A549 (cell line): ENCODE data around the gene ABCA4.

ENCODE experiments used
- CEBPB ChIP-seq, 2 experiments: fragments of >200 bp in 1 of 2; sonication (Bioruptor Twin) in 1 of 2; formaldehyde crosslinking in 1 of 2; IDR thresholded peaks; 2 replicates each; pipeline ENCODE4 v1.6.1; 2012 to 2016
- EP300 ChIP-seq, 2 experiments: fragments of >200 bp; sonication (Bioruptor Twin); formaldehyde crosslinking; IDR thresholded peaks; 2 replicates in 1 of 2; 3 replicates in 1 of 2; pipeline ENCODE4 v1.6.1; 2016 to 2017
- MAX ChIP-seq: IDR thresholded peaks from 2 replicates; pipeline ENCODE4 v1.6.1; 2012
- MYC ChIP-seq: IDR thresholded peaks from 2 replicates; pipeline ENCODE4 v1.6.1; 2012; ENCODE audit warnings: mild to moderate bottlenecking, inconsistent platforms, low read length, improper control_type of control experiment, borderline replicate concordance
- POLR2A ChIP-seq: IDR thresholded peaks from 2 replicates; pipeline ENCODE4 v1.6.1; 2012; ENCODE audit warnings: mild to moderate bottlenecking, low read length
- RAD21 ChIP-seq, 2 experiments: fragments of >200 bp in 1 of 2; sonication (Bioruptor Twin) in 1 of 2; formaldehyde crosslinking in 1 of 2; IDR thresholded peaks in 1 of 2; conservative IDR thresholded peaks in 1 of 2; 2 replicates in 1 of 2; 3 replicates in 1 of 2; pipeline ENCODE4 v1.6.1; 2012 to 2018; ENCODE audit warnings: inconsistent platforms in 1 of 2
- ZSCAN20 ChIP-seq: fragments of 250-450 bp; sonication (Bioruptor Pico); IDR thresholded peaks from 2 replicates; pipeline ENCODE4 v1.8.0; 2022; ENCODE audit warnings: mild to moderate bottlenecking, moderate library complexity
- TF ChIP-seq, protein P1 (sequence below): fragments of >200 bp; sonication (Bioruptor Twin); formaldehyde crosslinking; IDR thresholded peaks from 3 replicates; pipeline ENCODE4 v1.5.1; 2016
- TF ChIP-seq, protein P2 (sequence below): IDR thresholded peaks from 2 replicates; pipeline ENCODE4 v1.6.1; 2012

DNA sequence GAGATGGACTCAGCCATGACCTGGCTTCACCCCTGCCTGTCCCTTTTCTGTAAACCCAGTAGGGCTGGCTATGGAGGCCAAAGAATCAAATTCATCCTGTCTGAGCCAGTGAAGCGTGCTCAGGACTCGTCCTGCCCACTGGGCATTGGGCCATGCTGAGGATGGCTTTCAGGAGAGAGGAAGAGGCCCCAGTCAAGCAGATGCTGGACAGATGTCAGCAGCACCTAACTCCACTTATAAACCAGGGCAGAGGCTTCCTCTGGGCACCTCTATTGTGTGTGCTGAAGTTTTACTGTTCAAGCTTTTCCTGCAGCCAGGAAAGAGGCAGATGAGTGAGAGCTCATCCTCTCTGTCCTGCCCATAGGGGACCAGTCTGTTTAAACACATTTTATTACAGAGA, 114.3 kb downstream of the ABCA4 start:
- TF ChIP-seq, protein P1, sequence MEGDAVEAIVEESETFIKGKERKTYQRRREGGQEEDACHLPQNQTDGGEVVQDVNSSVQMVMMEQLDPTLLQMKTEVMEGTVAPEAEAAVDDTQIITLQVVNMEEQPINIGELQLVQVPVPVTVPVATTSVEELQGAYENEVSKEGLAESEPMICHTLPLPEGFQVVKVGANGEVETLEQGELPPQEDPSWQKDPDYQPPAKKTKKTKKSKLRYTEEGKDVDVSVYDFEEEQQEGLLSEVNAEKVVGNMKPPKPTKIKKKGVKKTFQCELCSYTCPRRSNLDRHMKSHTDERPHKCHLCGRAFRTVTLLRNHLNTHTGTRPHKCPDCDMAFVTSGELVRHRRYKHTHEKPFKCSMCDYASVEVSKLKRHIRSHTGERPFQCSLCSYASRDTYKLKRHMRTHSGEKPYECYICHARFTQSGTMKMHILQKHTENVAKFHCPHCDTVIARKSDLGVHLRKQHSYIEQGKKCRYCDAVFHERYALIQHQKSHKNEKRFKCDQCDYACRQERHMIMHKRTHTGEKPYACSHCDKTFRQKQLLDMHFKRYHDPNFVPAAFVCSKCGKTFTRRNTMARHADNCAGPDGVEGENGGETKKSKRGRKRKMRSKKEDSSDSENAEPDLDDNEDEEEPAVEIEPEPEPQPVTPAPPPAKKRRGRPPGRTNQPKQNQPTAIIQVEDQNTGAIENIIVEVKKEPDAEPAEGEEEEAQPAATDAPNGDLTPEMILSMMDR: no peak
- TF ChIP-seq RAD21 (conservative IDR thresholded peaks at IDR 0.05 in 1 of 2, IDR thresholded peaks at IDR 0.05 in 1 of 2): no peak
- TF ChIP-seq POLR2A: no peak
- TF ChIP-seq ZSCAN20: no peak
- no peak for TF ChIP-seq EP300 (IDR thresholded peaks at IDR 0.05)
- TF ChIP-seq MYC: no peak
- no peak for TF ChIP-seq CEBPB (IDR thresholded peaks at IDR 0.05)
- TF ChIP-seq, protein P2, sequence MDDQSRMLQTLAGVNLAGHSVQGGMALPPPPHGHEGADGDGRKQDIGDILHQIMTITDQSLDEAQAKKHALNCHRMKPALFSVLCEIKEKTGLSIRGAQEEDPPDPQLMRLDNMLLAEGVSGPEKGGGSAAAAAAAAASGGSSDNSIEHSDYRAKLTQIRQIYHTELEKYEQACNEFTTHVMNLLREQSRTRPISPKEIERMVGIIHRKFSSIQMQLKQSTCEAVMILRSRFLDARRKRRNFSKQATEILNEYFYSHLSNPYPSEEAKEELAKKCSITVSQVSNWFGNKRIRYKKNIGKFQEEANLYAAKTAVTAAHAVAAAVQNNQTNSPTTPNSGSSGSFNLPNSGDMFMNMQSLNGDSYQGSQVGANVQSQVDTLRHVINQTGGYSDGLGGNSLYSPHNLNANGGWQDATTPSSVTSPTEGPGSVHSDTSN: no peak
- TF ChIP-seq MAX: no peak
